Activated T-helper 1 cell treated with anti-CD3 and anti-CD28 coated beads, Interleukin-12 subunit alpha, Interleukin-12 subunit beta, Interleukin-2, Interleukin-4 antibody, amounts not matched to agents 30 ng/mL and 10 ng/mL and 1 ng/mL, durations not matched to agents 14 hours and 24 hours and 36 hours (primary cell): Measurements from ENCODE around the gene ITGB5. TPM values are rescaled to one million over a fixed set of nuclear protein-coding genes. Genes with fewer than 3 reads are reported as not detected.

Experiments
- DNase-seq: peaks from one replicate; pipeline ENCODE4 v3.0.0; 2021; ENCODE audit warnings: low spot score
- H3K27ac Mint-ChIP-seq: one replicate; pipeline ENCODE4 v1.8.0; 2021; ENCODE audit warnings: mild to moderate bottlenecking, mixed read lengths
- H3K27me3 Mint-ChIP-seq: one replicate; pipeline ENCODE4 v1.8.0; 2022; ENCODE audit warnings: mild to moderate bottlenecking, moderate library complexity, mixed read lengths; ENCODE audit not compliant: insufficient read depth
- H3K36me3 Mint-ChIP-seq: one replicate; pipeline ENCODE4 v1.8.0; 2021; ENCODE audit warnings: low read depth, mixed read lengths
- H3K4me1 Mint-ChIP-seq: one replicate; pipeline ENCODE4 v1.8.0; 2021; ENCODE audit warnings: low read depth, mixed read lengths
- H3K4me3 Mint-ChIP-seq: one replicate; pipeline ENCODE4 v1.8.0; 2021; ENCODE audit warnings: mild to moderate bottlenecking, moderate library complexity, mixed read lengths
- H3K9me3 Mint-ChIP-seq: one replicate; pipeline ENCODE4 v1.8.0; 2021; ENCODE audit warnings: mixed read lengths
- intact Hi-C: fragments of 100-400 bp; cut with micrococcal nuclease; formaldehyde crosslinking; loops from one replicate; pipeline ENCODE4 v1.15.1; 2024
- total RNA-seq: library from RNA; stranded (reverse); gene quantifications from 2 replicates; pipeline ENCODE4 v1.2.3, GENCODE V29; 2022

ITGB5 gene
- total RNA-seq, 1 donor from 2014 or later, result 2.2 TPM

- Mint-ChIP-seq H3K4me1 (no peaks in the 10 kb centered on the region), H3K27ac (no peak overlapping the region), H3K9me3 (no peaks in the 10 kb centered on the region), H3K4me3 (peak overlapping the region; percentile 70), H3K27me3 (peaks cover 69% of the 10 kb centered on the region), H3K36me3 (no peaks in the 10 kb centered on the region)
- peak; percentile 3 for DNase-seq
- intact Hi-C loops, result loop anchor here (2.0 kb wide), 1 partner anchor 52 kb away; no protein-coding TSS in a partner anchor
These were observed 753 bp downstream of the ITGB5 start for GRCh38 chr3:124886168-124887056.

GRCh38 chr3:124885466-124886167 lies 1.5 kb downstream of the ITGB5 start:
- Mint-ChIP-seq H3K27ac (no peak overlapping the region), H3K36me3 (no peaks in the 10 kb centered on the region), H3K27me3 (peaks cover 70% of the 10 kb centered on the region), H3K4me3 (peak overlapping the region; percentile 70), H3K9me3 (no peaks in the 10 kb centered on the region), H3K4me1 (no peaks in the 10 kb centered on the region)
- intact Hi-C loops, result loop anchor here (2.0 kb wide), 1 partner anchor 51 kb away; no protein-coding TSS in a partner anchor
- DNase-seq, result no peak

GRCh38 chr3:124884474-124885101 lies 2.6 kb downstream of the ITGB5 start:
- peaks cover 66% of the 10 kb centered on the region for H3K27me3 Mint-ChIP-seq
- no peaks in the 10 kb centered on the region for H3K4me1 Mint-ChIP-seq
- intact Hi-C loops, result no loop called here
- H3K9me3 Mint-ChIP-seq, result no peaks in the 10 kb centered on the region
- no peaks in the 10 kb centered on the region for H3K36me3 Mint-ChIP-seq
- no peak for DNase-seq
- no peak overlapping the region for H3K4me3 Mint-ChIP-seq
- H3K27ac Mint-ChIP-seq, result no peak overlapping the region

- H3K27me3 Mint-ChIP-seq, result peaks cover 59% of the 10 kb centered on the region
- no peaks in the 10 kb centered on the region for H3K36me3 Mint-ChIP-seq
- no peak overlapping the region for H3K4me3 Mint-ChIP-seq
- intact Hi-C loops, result no loop called here
- H3K4me1 Mint-ChIP-seq, result peaks cover 6% of the 10 kb centered on the region
- no peak for DNase-seq
- H3K9me3 Mint-ChIP-seq, result no peaks in the 10 kb centered on the region
- no peak overlapping the region for H3K27ac Mint-ChIP-seq
These were observed 3.2 kb downstream of the ITGB5 start for GRCh38 chr3:124883766-124884473.

- H3K36me3 Mint-ChIP-seq, result no peaks in the 10 kb centered on the region
- H3K27ac Mint-ChIP-seq, result no peak overlapping the region
- peaks cover 12% of the 10 kb centered on the region for H3K4me1 Mint-ChIP-seq
- no peak overlapping the region for H3K4me3 Mint-ChIP-seq
- intact Hi-C loops, result no loop called here
- H3K27me3 Mint-ChIP-seq, result peaks cover 51% of the 10 kb centered on the region
- no peaks in the 10 kb centered on the region for H3K9me3 Mint-ChIP-seq
- no peak for DNase-seq
These were observed 4.1 kb downstream of the ITGB5 start for GRCh38 chr3:124882816-124883747.

- H3K27ac Mint-ChIP-seq, result no peak overlapping the region
- peaks cover 45% of the 10 kb centered on the region for H3K27me3 Mint-ChIP-seq
- intact Hi-C loops, result no loop called here
- peaks cover 12% of the 10 kb centered on the region for H3K4me1 Mint-ChIP-seq
- H3K36me3 Mint-ChIP-seq, result no peaks in the 10 kb centered on the region
- no peaks in the 10 kb centered on the region for H3K9me3 Mint-ChIP-seq
- DNase-seq, result no peak
- no peak overlapping the region for H3K4me3 Mint-ChIP-seq
These were observed 5.0 kb downstream of the ITGB5 start for GRCh38 chr3:124881976-124882697.

- Mint-ChIP-seq H3K4me3 (no peak overlapping the region), H3K36me3 (no peaks in the 10 kb centered on the region), H3K27ac (no peak overlapping the region), H3K4me1 (peaks cover 12% of the 10 kb centered on the region), H3K9me3 (no peaks in the 10 kb centered on the region), H3K27me3 (peaks cover 44% of the 10 kb centered on the region)
- DNase-seq, result no peak
- intact Hi-C loops, result no loop called here
These were observed 7.9 kb downstream of the ITGB5 start for GRCh38 chr3:124879337-124879680.

GRCh38 chr3:124878561-124879336 lies 8.4 kb downstream of the ITGB5 start:
- H3K27me3 Mint-ChIP-seq, result peaks cover 43% of the 10 kb centered on the region
- intact Hi-C loops, result no loop called here
- DNase-seq, result peak; percentile 9
- H3K4me3 Mint-ChIP-seq, result peak overlapping the region; percentile 35
- H3K27ac Mint-ChIP-seq, result peak overlapping the region; percentile 6
- no peaks in the 10 kb centered on the region for H3K9me3 Mint-ChIP-seq
- H3K36me3 Mint-ChIP-seq, result no peaks in the 10 kb centered on the region
- H3K4me1 Mint-ChIP-seq, result peaks cover 12% of the 10 kb centered on the region

GRCh38 chr3:124877674-124878073 lies 9.5 kb downstream of the ITGB5 start:
- Mint-ChIP-seq H3K36me3 (no peaks in the 10 kb centered on the region), H3K27me3 (peaks cover 40% of the 10 kb centered on the region), H3K9me3 (no peaks in the 10 kb centered on the region), H3K4me3 (no peak overlapping the region), H3K4me1 (peaks cover 12% of the 10 kb centered on the region), H3K27ac (no peak overlapping the region)
- DNase-seq, result no peak
- intact Hi-C loops, result no loop called here

- Mint-ChIP-seq H3K4me1 (peaks cover 12% of the 10 kb centered on the region), H3K27ac (no peak overlapping the region), H3K4me3 (no peak overlapping the region), H3K36me3 (no peaks in the 10 kb centered on the region), H3K27me3 (peaks cover 37% of the 10 kb centered on the region), H3K9me3 (no peaks in the 10 kb centered on the region)
- intact Hi-C loops, result no loop called here
- DNase-seq, result no peak
These were observed 10.7 kb downstream of the ITGB5 start for GRCh38 chr3:124876401-124876878.

GRCh38 chr3:124873226-124873625 lies 13.9 kb downstream of the ITGB5 start:
- H3K9me3 Mint-ChIP-seq, result no peaks in the 10 kb centered on the region
- no peaks in the 10 kb centered on the region for H3K4me1 Mint-ChIP-seq
- intact Hi-C loops, result no loop called here
- no peaks in the 10 kb centered on the region for H3K36me3 Mint-ChIP-seq
- H3K4me3 Mint-ChIP-seq, result no peak overlapping the region
- H3K27me3 Mint-ChIP-seq, result peaks cover 34% of the 10 kb centered on the region
- no peak overlapping the region for H3K27ac Mint-ChIP-seq
- DNase-seq, result no peak
